GM12878 (cell line): ENCODE measurements around the gene ISY1. TPM values are rescaled to one million over a fixed set of nuclear protein-coding genes. Genes with fewer than 3 reads are reported as not detected.

Experiments used
- ATAC-seq: fragments of 200-7000 bp; cut with Tn5 transposase; 3 replicates; pipeline ENCODE4 v1.9.1; 2020; ENCODE audit warnings: mild to moderate bottlenecking, moderate library complexity
- BruUV-seq: library from RNA; stranded (reverse); fragments of 400-500 nt; replicated peaks from 2 replicates; lab custom pipeline; 2021; lab: Mats Ljungman, UMichigan
- CTCF ChIA-PET: fragments of 300-600 bp; sonication (Branson Sonifier 250); formaldehyde crosslinking; extraction: SDS; loops from one replicate; lab custom pipeline; 2021; ENCODE audit warnings: inconsistent platforms; lab: Yijun Ruan, JAX
- POLR2A ChIA-PET: fragments of 350-600 bp; formaldehyde crosslinking; extraction: SDS; loops from one replicate; lab custom pipeline; 2021; ENCODE audit warnings: inconsistent platforms; lab: Charles Lee
- RAD21 ChIA-PET: fragments of 300-600 bp; sonication (Branson Sonifier 250); formaldehyde crosslinking; loops from one replicate; lab custom pipeline; 2023; ENCODE audit warnings: antibody characterized with exemption; ENCODE audit not compliant: unreplicated experiment; lab: Charles Lee
- SMC1A ChIA-PET: fragments of 300-600 bp; sonication (Branson Sonifier 250); formaldehyde crosslinking; loops from one replicate; lab custom pipeline; 2023; ENCODE audit not compliant: unreplicated experiment, uncharacterized antibody; lab: Charles Lee
- DNase-seq: peaks from one replicate; pipeline ENCODE4 v3.0.0-alpha.2; 2011; ENCODE audit warnings: low read depth, low spot score
- FAIRE-seq: peaks from 3 replicates; lab custom pipeline; 2011; peaks lifted over from hg19 to GRCh38; lab: Jason Lieb, UNC
- H2AFZ ChIP-seq: 2 replicates; pipeline ENCODE4 v1.6.0; 2011; ENCODE audit warnings: low read depth, low read length, control low read depth; ENCODE audit not compliant: control insufficient read depth
- H3K27ac ChIP-seq: 2 replicates; pipeline ENCODE4 v1.5.1; 2011; ENCODE audit warnings: control low read depth; ENCODE audit not compliant: control insufficient read depth, insufficient read depth
- H3K27me3 ChIP-seq, 2 experiments: replicated peaks in 1 of 2; 2 replicates each; pipeline versions ENCODE4 v1.6.0 to v1.6.1; 2011; ENCODE audit warnings: low read length in 1 of 2; ENCODE audit not compliant: control insufficient read depth in 2 of 2, insufficient read depth in 2 of 2
- H3K36me3 ChIP-seq, 2 experiments: 2 replicates each; pipeline ENCODE4 v1.5.1; 2011; ENCODE audit warnings: low read length in 1 of 2; ENCODE audit not compliant: control insufficient read depth in 2 of 2, insufficient read depth in 2 of 2
- H3K4me1 ChIP-seq: 2 replicates; pipeline ENCODE4 v1.6.1; 2011; ENCODE audit warnings: mild to moderate bottlenecking, low read length, moderate library complexity, mixed read lengths; ENCODE audit not compliant: control insufficient read depth, insufficient read depth
- H3K4me2 ChIP-seq: 2 replicates; pipeline ENCODE4 v1.6.0; 2011; ENCODE audit warnings: control low read depth; ENCODE audit not compliant: control insufficient read depth, insufficient read depth
- H3K4me3 ChIP-seq: fragments of 200-600 bp; sonication (generic); 2 replicates; pipeline ENCODE4 v1.5.1; 2016
- H3K79me2 ChIP-seq: 2 replicates; pipeline ENCODE4 v1.6.0; 2011; ENCODE audit warnings: low read length; ENCODE audit not compliant: control insufficient read depth, insufficient read depth
- H3K9ac ChIP-seq: 2 replicates; pipeline ENCODE4 v1.8.0; 2011; ENCODE audit warnings: low read length, control low read depth, mixed read lengths; ENCODE audit not compliant: control insufficient read depth, insufficient read depth
- H3K9me3 ChIP-seq: replicated peaks from 3 replicates; pipeline ENCODE4 v1.5.1; 2011; ENCODE audit warnings: mild to moderate bottlenecking, low read length; ENCODE audit not compliant: control insufficient read depth, insufficient read depth
- H4K20me1 ChIP-seq: 2 replicates; pipeline ENCODE4 v1.6.0; 2011; ENCODE audit not compliant: control insufficient read depth, insufficient read depth
- BCL11A ChIP-seq: IDR thresholded peaks from 2 replicates; pipeline ENCODE4 v1.6.1; 2011; ENCODE audit warnings: low read depth, low read length
- CHD4 ChIP-seq: fragments of 200-600 bp; sonication (generic); IDR thresholded peaks from 2 replicates; pipeline ENCODE4 v1.6.1; 2016; ENCODE audit warnings: mild to moderate bottlenecking
- KDM1A ChIP-seq: fragments of 200-600 bp; sonication (generic); IDR thresholded peaks from 2 replicates; pipeline ENCODE4 v1.6.1; 2016; ENCODE audit warnings: borderline replicate concordance
- PAX5 ChIP-seq: IDR thresholded peaks from 2 replicates; pipeline ENCODE4 v1.6.1; 2011; ENCODE audit warnings: low read depth, low read length, borderline replicate concordance
- PML ChIP-seq: IDR thresholded peaks from 2 replicates; pipeline ENCODE4 v1.6.1; 2012; ENCODE audit warnings: low read length, inconsistent platforms
- SMAD5 ChIP-seq: IDR thresholded peaks from 2 replicates; pipeline ENCODE4 v1.6.1; 2016; ENCODE audit warnings: antibody characterized with exemption, low read depth
- SREBF2 ChIP-seq: IDR thresholded peaks from 2 replicates; pipeline ENCODE4 v1.6.1; 2012; ENCODE audit warnings: mild to moderate bottlenecking, low read length
- ZSCAN29 ChIP-seq: fragments of 450-650 bp; IDR thresholded peaks from 2 replicates; pipeline ENCODE4 v1.6.1; 2017; ENCODE audit warnings: mild to moderate bottlenecking, moderate library complexity
- WGBS: methylation state at CpG from one replicate; pipeline ENCODE4 v1.1.6; 2016; ENCODE audit warnings: low lambda C conversion rate; ENCODE audit not compliant: insufficient replicate concordance, insufficient coverage; ENCODE audit errors: missing lambda C conversion rate; 5-methylcytosine and 5-hydroxymethylcytosine counted together
- in situ Hi-C: fragments of 300-500 bp; cut with MboI; formaldehyde crosslinking; loops from 9 replicates; pipeline ENCODE4 v1.14.3; 2018; ENCODE audit warnings: mixed read lengths
- intact Hi-C: fragments of 100-400 bp; cut with micrococcal nuclease; formaldehyde crosslinking; loops from one replicate; pipeline ENCODE4 v1.14.2; 2022; ENCODE audit not compliant: unreplicated experiment
- polyA plus RNA-seq, 11 experiments: library from polyadenylated mRNA; depleted of rRNA in 4 of 11; unstranded in 6 of 11; stranded (reverse) in 5 of 11; fragments of >200 nt; fragmentation: Nextera tagmentation in 4 of 11; fragmentation: Illumina TruSeq in 1 of 11; extraction: Ambion mirVana in 4 of 11; extraction: Trizol in 1 of 11; gene quantifications; 1 replicate in 1 of 11; 2 replicates in 10 of 11; pipeline versions ENCODE4 v1.2.1 to v1.2.3, GENCODE V29; 2011 to 2016; ENCODE audit warnings: inconsistent platforms in 2 of 11, missing spikeins in 2 of 11, low read depth in 1 of 11
- total RNA-seq, 4 experiments: library from RNA; depleted of rRNA in 3 of 4; stranded (reverse); fragments of >200 nt in 3 of 4; fragmentation: Illumina TruSeq in 1 of 4; extraction: Trizol in 1 of 4; gene quantifications; 2 replicates each; pipeline versions ENCODE4 v1.2.1 to v1.2.3, GENCODE V29; 2013 to 2021
- TF ChIP-seq, protein P1 (sequence below): fragments of 450-650 bp; formaldehyde crosslinking; IDR thresholded peaks from 2 replicates; pipeline ENCODE4 v1.4.0; 2022; ENCODE audit warnings: mild to moderate bottlenecking, moderate library complexity
- TF ChIP-seq, protein P2 (sequence below): fragments of 450-650 bp; IDR thresholded peaks from 2 replicates; pipeline ENCODE4 v1.6.1; 2017; ENCODE audit warnings: mild to moderate bottlenecking, low read depth, inconsistent platforms; ENCODE audit not compliant: poor library complexity, severe bottlenecking
- TF ChIP-seq, protein P3 (sequence below): IDR thresholded peaks from 2 replicates; pipeline ENCODE4 v1.6.1; 2012; ENCODE audit warnings: low read depth, low read length, improper control_type of control experiment
- TF ChIP-seq, protein P4 (sequence below): fragments of 150-350 bp; IDR thresholded peaks from 2 replicates; pipeline ENCODE4 v1.6.1; 2014; ENCODE audit warnings: mild to moderate bottlenecking, low read depth, low read length

The ISY1 gene
- total and polyA plus RNA-seq, 10 of the 15 experiments (the other 5 are each of a cell fraction or from before 2014, with no cell fraction given), result 28.3 to 72.2 (median 44.7) TPM

DNA sequence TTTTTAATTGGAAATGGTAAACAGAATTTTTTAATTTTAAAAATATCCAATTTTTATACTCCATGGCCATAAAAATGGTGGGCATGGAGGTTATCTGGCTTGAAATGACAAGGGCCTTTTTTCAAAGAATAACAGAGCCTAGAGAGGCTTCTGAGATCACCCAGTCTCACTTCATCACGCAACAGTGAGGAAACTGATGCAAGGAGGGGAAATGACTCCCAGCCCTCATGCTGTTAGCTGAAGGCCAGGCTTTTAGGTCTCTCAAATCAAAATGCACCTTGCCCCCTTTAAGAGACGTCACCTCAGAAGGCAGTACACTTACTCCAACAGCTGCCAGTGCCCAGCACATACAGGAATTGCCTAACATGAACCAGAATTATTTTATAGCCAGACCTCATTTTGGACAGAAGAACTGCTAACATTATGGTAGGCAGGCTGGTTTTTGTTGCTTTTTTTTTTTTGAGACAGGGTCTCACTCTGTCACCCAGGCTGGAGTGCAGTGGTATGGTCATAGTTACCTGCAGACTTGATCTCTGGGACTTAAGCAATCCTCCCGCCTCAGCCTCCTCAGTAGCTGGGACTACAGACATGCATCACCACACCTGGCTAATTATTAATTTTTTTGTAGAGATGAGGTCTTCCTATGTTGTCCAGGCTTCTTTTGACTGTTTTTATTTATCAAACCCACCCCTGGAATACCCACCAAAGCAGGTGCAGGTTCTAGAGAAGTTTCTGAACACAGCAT is 48.4 kb downstream of the ISY1 start:
- Histone ChIP-seq H3K4me1 (no peaks in the 10 kb centered on the region), H3K79me2 (no peaks in the 10 kb centered on the region), H3K9ac (no peak overlapping the region), H4K20me1 (no peaks in the 10 kb centered on the region), H3K4me2 (no peak overlapping the region), H3K27ac (no peak overlapping the region), H3K9me3 (no peaks in the 10 kb centered on the region), H3K27me3 (no peaks in the 10 kb centered on the region), H2AFZ (no peak overlapping the region), H3K4me3 (no peak overlapping the region), H3K36me3 (peaks cover 0 to 11% of the 10 kb centered on the region in 2 experiments; a peak in 1 of 4 replicates)
- no TSS peak for BruUV-seq
- ChIA-PET RAD21 (no interaction called here), SMC1A (no interaction called here), POLR2A (no interaction called here), CTCF (interaction anchor here (1.1 to 1.6 kb wide), 2 partner anchors 8 to 76 kb away, joined by 3 read pairs; no protein-coding TSS in a partner anchor)
- 75% methylated on average over 3 of the region's 3 CpGs for WGBS
- no peak for FAIRE-seq
- intact Hi-C loops, result no loop called here
- TF ChIP-seq, protein P1, sequence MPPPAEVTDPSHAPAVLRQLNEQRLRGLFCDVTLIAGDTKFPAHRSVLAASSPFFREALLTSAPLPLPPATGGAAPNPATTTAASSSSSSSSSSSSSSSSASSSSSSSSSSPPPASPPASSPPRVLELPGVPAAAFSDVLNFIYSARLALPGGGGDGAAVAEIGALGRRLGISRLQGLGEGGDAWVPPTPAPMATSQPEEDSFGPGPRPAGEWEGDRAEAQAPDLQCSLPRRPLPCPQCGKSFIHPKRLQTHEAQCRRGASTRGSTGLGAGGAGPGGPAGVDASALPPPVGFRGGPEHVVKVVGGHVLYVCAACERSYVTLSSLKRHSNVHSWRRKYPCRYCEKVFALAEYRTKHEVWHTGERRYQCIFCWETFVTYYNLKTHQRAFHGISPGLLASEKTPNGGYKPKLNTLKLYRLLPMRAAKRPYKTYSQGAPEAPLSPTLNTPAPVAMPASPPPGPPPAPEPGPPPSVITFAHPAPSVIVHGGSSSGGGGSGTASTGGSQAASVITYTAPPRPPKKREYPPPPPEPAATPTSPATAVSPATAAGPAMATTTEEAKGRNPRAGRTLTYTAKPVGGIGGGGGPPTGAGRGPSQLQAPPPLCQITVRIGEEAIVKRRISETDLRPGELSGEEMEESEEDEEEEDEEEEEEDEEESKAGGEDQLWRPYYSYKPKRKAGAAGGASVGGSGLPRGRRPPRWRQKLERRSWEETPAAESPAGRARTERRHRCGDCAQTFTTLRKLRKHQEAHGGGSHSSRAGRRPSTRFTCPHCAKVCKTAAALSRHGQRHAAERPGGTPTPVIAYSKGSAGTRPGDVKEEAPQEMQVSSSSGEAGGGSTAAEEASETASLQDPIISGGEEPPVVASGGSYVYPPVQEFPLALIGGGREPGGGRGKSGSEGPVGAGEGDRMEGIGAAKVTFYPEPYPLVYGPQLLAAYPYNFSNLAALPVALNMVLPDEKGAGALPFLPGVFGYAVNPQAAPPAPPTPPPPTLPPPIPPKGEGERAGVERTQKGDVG (CRISPR knock-in tag), result no peak
- TF ChIP-seq SREBF2 (no peak), SMAD5 (no peak), KDM1A (no peak), PML (no peak), CHD4 (no peak), PAX5 (no peak), BCL11A (no peak), ZSCAN29 (no peak)
- TF ChIP-seq, protein P2, sequence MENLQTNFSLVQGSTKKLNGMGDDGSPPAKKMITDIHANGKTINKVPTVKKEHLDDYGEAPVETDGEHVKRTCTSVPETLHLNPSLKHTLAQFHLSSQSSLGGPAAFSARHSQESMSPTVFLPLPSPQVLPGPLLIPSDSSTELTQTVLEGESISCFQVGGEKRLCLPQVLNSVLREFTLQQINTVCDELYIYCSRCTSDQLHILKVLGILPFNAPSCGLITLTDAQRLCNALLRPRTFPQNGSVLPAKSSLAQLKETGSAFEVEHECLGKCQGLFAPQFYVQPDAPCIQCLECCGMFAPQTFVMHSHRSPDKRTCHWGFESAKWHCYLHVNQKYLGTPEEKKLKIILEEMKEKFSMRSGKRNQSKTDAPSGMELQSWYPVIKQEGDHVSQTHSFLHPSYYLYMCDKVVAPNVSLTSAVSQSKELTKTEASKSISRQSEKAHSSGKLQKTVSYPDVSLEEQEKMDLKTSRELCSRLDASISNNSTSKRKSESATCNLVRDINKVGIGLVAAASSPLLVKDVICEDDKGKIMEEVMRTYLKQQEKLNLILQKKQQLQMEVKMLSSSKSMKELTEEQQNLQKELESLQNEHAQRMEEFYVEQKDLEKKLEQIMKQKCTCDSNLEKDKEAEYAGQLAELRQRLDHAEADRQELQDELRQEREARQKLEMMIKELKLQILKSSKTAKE, result no peak
- TF ChIP-seq, protein P3, sequence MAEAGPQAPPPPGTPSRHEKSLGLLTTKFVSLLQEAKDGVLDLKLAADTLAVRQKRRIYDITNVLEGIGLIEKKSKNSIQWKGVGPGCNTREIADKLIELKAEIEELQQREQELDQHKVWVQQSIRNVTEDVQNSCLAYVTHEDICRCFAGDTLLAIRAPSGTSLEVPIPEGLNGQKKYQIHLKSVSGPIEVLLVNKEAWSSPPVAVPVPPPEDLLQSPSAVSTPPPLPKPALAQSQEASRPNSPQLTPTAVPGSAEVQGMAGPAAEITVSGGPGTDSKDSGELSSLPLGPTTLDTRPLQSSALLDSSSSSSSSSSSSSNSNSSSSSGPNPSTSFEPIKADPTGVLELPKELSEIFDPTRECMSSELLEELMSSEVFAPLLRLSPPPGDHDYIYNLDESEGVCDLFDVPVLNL, result no peak
- TF ChIP-seq, protein P4, sequence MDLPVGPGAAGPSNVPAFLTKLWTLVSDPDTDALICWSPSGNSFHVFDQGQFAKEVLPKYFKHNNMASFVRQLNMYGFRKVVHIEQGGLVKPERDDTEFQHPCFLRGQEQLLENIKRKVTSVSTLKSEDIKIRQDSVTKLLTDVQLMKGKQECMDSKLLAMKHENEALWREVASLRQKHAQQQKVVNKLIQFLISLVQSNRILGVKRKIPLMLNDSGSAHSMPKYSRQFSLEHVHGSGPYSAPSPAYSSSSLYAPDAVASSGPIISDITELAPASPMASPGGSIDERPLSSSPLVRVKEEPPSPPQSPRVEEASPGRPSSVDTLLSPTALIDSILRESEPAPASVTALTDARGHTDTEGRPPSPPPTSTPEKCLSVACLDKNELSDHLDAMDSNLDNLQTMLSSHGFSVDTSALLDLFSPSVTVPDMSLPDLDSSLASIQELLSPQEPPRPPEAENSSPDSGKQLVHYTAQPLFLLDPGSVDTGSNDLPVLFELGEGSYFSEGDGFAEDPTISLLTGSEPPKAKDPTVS, result no peak
- no peak for DNase-seq
- peak; percentile 60 for ATAC-seq
- in situ Hi-C loops, result no loop called here
